Mesodermal cell (in vitro differentiated cells): ENCODE results near the gene TDRD5. TPM values are rescaled to one million over a fixed set of nuclear protein-coding genes. Genes with fewer than 3 reads are reported as not detected.

Experiments used
- H3K27ac ChIP-seq: 2 replicates; pipeline ENCODE4 v1.7.0; 2013; ENCODE audit warnings: mild to moderate bottlenecking, low read depth, low read length, moderate library complexity; ENCODE audit not compliant: severe bottlenecking
- H3K36me3 ChIP-seq: 2 replicates; pipeline ENCODE4 v1.7.1; 2013; ENCODE audit warnings: mild to moderate bottlenecking, low read length, moderate library complexity; ENCODE audit not compliant: control insufficient read depth, insufficient read depth
- H3K4me1 ChIP-seq: one replicate; pipeline ENCODE4 v1.7.1; 2013; ENCODE audit warnings: mild to moderate bottlenecking, low read length; ENCODE audit not compliant: insufficient read depth, control insufficient read depth, poor library complexity, severe bottlenecking
- H3K4me3 ChIP-seq: 2 replicates; pipeline ENCODE4 v1.7.0; 2013; ENCODE audit warnings: low read length, control low read depth, mild to moderate bottlenecking; ENCODE audit not compliant: insufficient read depth, poor library complexity, severe bottlenecking; ENCODE audit errors: extremely low read depth
- H3K9me3 ChIP-seq: 2 replicates; pipeline ENCODE4 v1.7.1; 2013; ENCODE audit warnings: mild to moderate bottlenecking, low read length, moderate library complexity; ENCODE audit not compliant: control insufficient read depth
- WGBS, 2 experiments: methylation state at CpG; one replicate each; pipeline ENCODE4 v1.1.5; 2013; ENCODE audit warnings: missing lambda C conversion rate in 2 of 2; ENCODE audit not compliant: insufficient coverage in 2 of 2; 5-methylcytosine and 5-hydroxymethylcytosine counted together
- polyA plus RNA-seq, 2 experiments: library from polyadenylated mRNA; stranded (reverse); fragments of 50-300 nt; gene quantifications; one replicate each; pipeline ENCODE4 v1.2.3, GENCODE V29; 2013

Gene TDRD5
- not detected for polyA plus RNA-seq (2013, experiment 1 of 2)
- not detected for polyA plus RNA-seq (2013, experiment 2 of 2)

- H3K4me3 ChIP-seq, result no peak within 1 kb of the TSS
- H3K36me3 ChIP-seq, result no peaks in the 10 kb centered on the region
- H3K9me3 ChIP-seq, result no peaks in the 10 kb centered on the region
- WGBS, 2 experiments, result 86 to 88% methylated on average over 68 to 71 of the region's 75 CpGs
- no peaks in the 10 kb centered on the region for H3K4me1 ChIP-seq
- no peak within 1 kb of the TSS for H3K27ac ChIP-seq
These were observed at the start of gene TDRD5 for GRCh38 chr1:179591592-179592580. Gene TDRD5 (plus strand): TSS chr1:179591832. CDS start chr1:179592616, 784 bp downstream.

- Histone ChIP-seq H3K27ac (no peak overlapping the region), H3K4me3 (no peak overlapping the region)
- WGBS, 2 experiments, result 63 to 84% methylated on average over 2 to 3 of the region's 3 CpGs
These were observed 46.3 kb upstream of the TDRD5 start for GRCh38 chr1:179545321-179545720.

GRCh38 chr1:179547021-179547535, 44.6 kb upstream of the TDRD5 start:
- H3K9me3 ChIP-seq, result no peaks in the 10 kb centered on the region
- 82 to 88% methylated on average over 2 of the region's 2 CpGs for WGBS, 2 experiments
- no peak overlapping the region for H3K27ac ChIP-seq
- H3K4me1 ChIP-seq, result peaks cover 8% of the 10 kb centered on the region
- H3K4me3 ChIP-seq, result no peak overlapping the region
- no peaks in the 10 kb centered on the region for H3K36me3 ChIP-seq

More at GRCh38 chr1:179545321-179545720, 46.3 kb upstream of the TDRD5 start:
- H3K9me3 ChIP-seq, result no peaks in the 10 kb centered on the region
- H3K36me3 ChIP-seq, result no peaks in the 10 kb centered on the region
- no peaks in the 10 kb centered on the region for H3K4me1 ChIP-seq

- 50 to 90% methylated on average over 1 to 2 of the region's 3 CpGs for WGBS, 2 experiments
- no peaks in the 10 kb centered on the region for H3K36me3 ChIP-seq
- no peak overlapping the region for H3K4me3 ChIP-seq
- peaks cover 8% of the 10 kb centered on the region for H3K4me1 ChIP-seq
- H3K27ac ChIP-seq, result no peak overlapping the region
- H3K9me3 ChIP-seq, result no peaks in the 10 kb centered on the region
These were observed 42.8 kb upstream of the TDRD5 start for GRCh38 chr1:179548666-179549367.

GRCh38 chr1:179549368-179549700, 42.3 kb upstream of the TDRD5 start:
- H3K27ac ChIP-seq, result no peak overlapping the region
- H3K4me3 ChIP-seq, result no peak overlapping the region
- H3K9me3 ChIP-seq, result no peaks in the 10 kb centered on the region
- 100% methylated on average over 1 of the region's 2 CpGs; no CpG with 5 or more reads in 1 of the 2 experiments for WGBS, 2 experiments
- H3K4me1 ChIP-seq, result peaks cover 8% of the 10 kb centered on the region
- no peaks in the 10 kb centered on the region for H3K36me3 ChIP-seq

- Histone ChIP-seq H3K36me3 (no peaks in the 10 kb centered on the region), H3K4me1 (peaks cover 8% of the 10 kb centered on the region), H3K9me3 (no peaks in the 10 kb centered on the region), H3K27ac (peak overlapping the region; percentile 71), H3K4me3 (no peak overlapping the region)
- WGBS, 2 experiments, result 62 to 73% methylated on average over 7 to 8 of the region's 9 CpGs
These were observed 40.6 kb upstream of the TDRD5 start for GRCh38 chr1:179550746-179551682.

GRCh38 chr1:179554427-179554826, 37.2 kb upstream of the TDRD5 start:
- no peaks in the 10 kb centered on the region for H3K36me3 ChIP-seq
- H3K4me3 ChIP-seq, result no peak overlapping the region
- H3K4me1 ChIP-seq, result peaks cover 8% of the 10 kb centered on the region
- no peaks in the 10 kb centered on the region for H3K9me3 ChIP-seq
- H3K27ac ChIP-seq, result no peak overlapping the region

- H3K9me3 ChIP-seq, result no peaks in the 10 kb centered on the region
- H3K36me3 ChIP-seq, result no peaks in the 10 kb centered on the region
- no peak overlapping the region for H3K27ac ChIP-seq
- no peaks in the 10 kb centered on the region for H3K4me1 ChIP-seq
- no CpG with 5 or more reads among the region's 1 CpG for WGBS, 2 experiments
- no peak overlapping the region for H3K4me3 ChIP-seq
These were observed 33.6 kb upstream of the TDRD5 start for GRCh38 chr1:179558078-179558477.

GRCh38 chr1:179575497-179576314, 15.9 kb upstream of the TDRD5 start, which contains the start of gene NPHS2:
Gene NPHS2 (minus strand): TSS chr1:179575948. CDS start chr1:179575864, 84 bp downstream.
- Histone ChIP-seq H3K9me3 (no peaks in the 10 kb centered on the region), H3K27ac (no peak within 1 kb of the TSS), H3K36me3 (no peaks in the 10 kb centered on the region), H3K4me3 (peak within 1 kb of the TSS; percentile 12), H3K4me1 (no peaks in the 10 kb centered on the region)
- 4 to 5% methylated on average over 54 to 64 of the region's 77 CpGs for WGBS, 2 experiments
